ENCODE results near the gene CTU1.
"Not testable (repeated sequence)": the region's sequence is repeated elsewhere in the genome, so short reads cannot be mapped to it uniquely, and the experiment has no call there.

CTU1 gene

GRCh38 chr19:51145916-51146493 is 37.8 kb upstream of the CTU1 start:
- no peak overlapping the region for H3K4me3 ChIP-seq (ENCODE audit: low read depth, low read length)
- TF ChIP-seq, protein P1, sequence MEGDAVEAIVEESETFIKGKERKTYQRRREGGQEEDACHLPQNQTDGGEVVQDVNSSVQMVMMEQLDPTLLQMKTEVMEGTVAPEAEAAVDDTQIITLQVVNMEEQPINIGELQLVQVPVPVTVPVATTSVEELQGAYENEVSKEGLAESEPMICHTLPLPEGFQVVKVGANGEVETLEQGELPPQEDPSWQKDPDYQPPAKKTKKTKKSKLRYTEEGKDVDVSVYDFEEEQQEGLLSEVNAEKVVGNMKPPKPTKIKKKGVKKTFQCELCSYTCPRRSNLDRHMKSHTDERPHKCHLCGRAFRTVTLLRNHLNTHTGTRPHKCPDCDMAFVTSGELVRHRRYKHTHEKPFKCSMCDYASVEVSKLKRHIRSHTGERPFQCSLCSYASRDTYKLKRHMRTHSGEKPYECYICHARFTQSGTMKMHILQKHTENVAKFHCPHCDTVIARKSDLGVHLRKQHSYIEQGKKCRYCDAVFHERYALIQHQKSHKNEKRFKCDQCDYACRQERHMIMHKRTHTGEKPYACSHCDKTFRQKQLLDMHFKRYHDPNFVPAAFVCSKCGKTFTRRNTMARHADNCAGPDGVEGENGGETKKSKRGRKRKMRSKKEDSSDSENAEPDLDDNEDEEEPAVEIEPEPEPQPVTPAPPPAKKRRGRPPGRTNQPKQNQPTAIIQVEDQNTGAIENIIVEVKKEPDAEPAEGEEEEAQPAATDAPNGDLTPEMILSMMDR (IDR thresholded peaks at IDR 0.05; ENCODE audit: borderline replicate concordance, insufficient read depth, low read depth, low read length), result no peak

DNA sequence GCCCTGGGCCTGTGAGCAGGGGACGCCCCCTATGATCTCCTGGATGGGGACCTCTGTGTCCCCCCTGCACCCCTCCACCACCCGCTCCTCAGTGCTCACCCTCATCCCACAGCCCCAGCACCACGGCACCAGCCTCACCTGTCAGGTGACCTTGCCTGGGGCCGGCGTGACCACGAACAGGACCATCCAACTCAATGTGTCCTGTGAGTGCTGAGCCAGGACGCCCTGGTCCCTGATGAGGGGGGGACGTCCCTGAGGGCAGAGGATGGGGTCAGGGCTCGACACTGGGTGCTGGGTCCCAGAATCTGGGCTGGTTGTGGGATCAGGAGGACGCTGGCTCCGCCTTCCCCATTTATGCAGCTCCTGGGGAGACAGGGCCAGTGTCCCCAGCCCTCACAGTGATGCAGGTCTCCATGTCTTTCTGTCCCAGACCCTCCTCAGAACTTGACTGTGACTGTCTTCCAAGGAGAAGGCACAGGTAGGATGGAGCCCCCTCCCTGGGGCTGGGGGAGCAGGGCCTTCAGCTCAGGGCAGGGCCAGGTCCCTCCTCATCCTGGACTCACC is 36.4 kb upstream of the CTU1 start:
- TF ChIP-seq, protein P1 (IDR thresholded peaks at IDR 0.05; ENCODE audit: borderline replicate concordance, insufficient read depth, low read depth, low read length), result no peak

GRCh38 chr19:51143486-51143885 is 35.3 kb upstream of the CTU1 start:
- H3K4me3 ChIP-seq (ENCODE audit: low read depth, low read length), result no peak overlapping the region
- TF ChIP-seq, protein P1 (IDR thresholded peaks at IDR 0.05; ENCODE audit: borderline replicate concordance, insufficient read depth, low read depth, low read length), result no peak

More for the DNA sequence above, 36.4 kb upstream of the CTU1 start:
- no peak overlapping the region for H3K4me3 ChIP-seq (ENCODE audit: low read depth, low read length)

- not testable (repeated sequence) for H3K4me3 ChIP-seq (ENCODE audit: low read depth, low read length)
These were observed 34.7 kb upstream of the CTU1 start for GRCh38 chr19:51142809-51143475.

DNA sequence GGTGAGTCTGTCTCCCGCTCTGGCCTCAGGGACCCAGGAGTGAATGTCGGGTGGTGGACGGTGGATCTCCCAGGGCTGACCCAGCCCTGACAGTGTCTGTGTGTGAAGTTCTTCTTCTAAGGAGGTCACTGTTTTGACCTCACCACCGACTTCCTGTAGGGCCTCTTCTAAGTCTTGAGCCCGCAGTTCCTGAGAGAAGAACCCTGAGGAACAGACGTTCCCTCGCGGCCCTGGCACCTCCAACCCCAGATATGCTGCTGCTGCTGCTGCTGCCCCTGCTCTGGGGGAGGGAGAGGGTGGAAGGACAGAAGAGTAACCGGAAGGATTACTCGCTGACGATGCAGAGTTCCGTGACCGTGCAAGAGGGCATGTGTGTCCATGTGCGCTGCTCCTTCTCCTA is 33.9 kb upstream of the CTU1 start, which contains the start of gene SIGLEC7:
Gene SIGLEC7, plus strand, starts transcription at position 183 of the 400 bp plus-strand sequence. Its CDS starts 69 bp downstream, at position 252.
- TF ChIP-seq, protein P1 (IDR thresholded peaks at IDR 0.05; ENCODE audit: borderline replicate concordance, insufficient read depth, low read depth, low read length), result no peak
- H3K4me3 ChIP-seq (ENCODE audit: low read depth, low read length), result no peak within 1 kb of the TSS

DNA sequence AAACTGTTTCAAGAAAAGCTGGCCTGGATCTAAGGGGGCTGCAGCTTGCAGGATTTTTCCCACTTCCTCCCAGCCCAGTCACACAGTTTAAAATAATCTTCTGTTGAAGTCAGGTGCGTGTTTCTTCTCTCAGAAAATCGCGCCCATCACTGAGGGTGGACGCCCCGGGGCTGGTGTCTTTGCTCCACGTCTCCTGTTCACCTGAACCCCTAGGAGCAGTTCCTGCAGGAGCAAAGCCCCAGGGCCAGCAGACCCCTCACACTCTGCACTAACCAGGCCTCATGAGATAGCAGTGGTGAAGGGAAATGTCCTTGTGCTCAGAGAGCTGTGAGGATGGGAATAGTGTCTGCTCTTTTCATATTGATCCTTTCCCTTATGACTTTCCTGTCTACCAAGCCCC is 33.0 kb upstream of the CTU1 start:
- no peak overlapping the region for H3K4me3 ChIP-seq (ENCODE audit: low read depth, low read length)
- TF ChIP-seq, protein P1 (IDR thresholded peaks at IDR 0.05; ENCODE audit: borderline replicate concordance, insufficient read depth, low read depth, low read length), result no peak

- H3K4me3 ChIP-seq (ENCODE audit: low read depth, low read length), result no peak overlapping the region
- TF ChIP-seq, protein P1 (IDR thresholded peaks at IDR 0.05; ENCODE audit: borderline replicate concordance, insufficient read depth, low read depth, low read length), result no peak
These were observed 32.2 kb upstream of the CTU1 start for GRCh38 chr19:51140441-51140840.
